ENCODE results near the gene ARRDC3. TPM values are rescaled to one million over a fixed set of nuclear protein-coding genes. Genes with fewer than 3 reads are reported as not detected.

Gene ARRDC3
- total and polyA plus RNA-seq, 2 of the 8 experiments (the other 6 are each of a cell fraction or from before 2014, with no cell fraction given), result 2.9 to 5.7 TPM

- TF ChIP-seq RBBP5 (IDR thresholded peaks at IDR 0.05; ENCODE audit: borderline replicate concordance, low read depth, low read length) (no peak), NRF1 (IDR thresholded peaks at IDR 0.05; ENCODE audit: low read depth, low read length) (no peak)
Measured at GRCh38 chr5:91380491-91381238, 2.5 kb downstream of the ARRDC3 start (continued).
